ENCODE measurements around the gene ZBTB32. TPM values are rescaled to one million over a fixed set of nuclear protein-coding genes. Genes with fewer than 3 reads are reported as not detected.

Gene ZBTB32
- total RNA-seq, 1 donor from 2014 or later: not detected

DNA sequence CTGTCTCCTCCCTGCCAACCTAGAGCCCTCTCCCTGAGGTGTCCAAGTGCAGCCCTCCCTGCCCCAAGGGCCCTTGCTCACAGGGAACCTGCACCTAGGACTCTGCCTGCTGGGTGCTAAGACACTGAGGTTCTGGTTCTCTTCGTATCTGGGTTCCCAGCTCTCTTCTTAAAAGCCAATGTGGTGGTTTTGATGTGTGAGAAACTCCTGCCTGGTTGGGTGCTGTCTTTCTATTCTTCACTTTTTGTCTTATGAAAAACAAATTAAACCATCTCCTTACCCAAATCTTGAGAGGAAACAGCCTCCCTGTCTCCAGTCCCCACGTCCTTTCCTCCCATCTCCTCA, 9.1 kb downstream of the ZBTB32 start:
- Mint-ChIP-seq H3K4me3 (ENCODE audit: unreplicated experiment) (no peak overlapping the region), H3K36me3 (ENCODE audit: unreplicated experiment) (no peaks in the 10 kb centered on the region), H3K4me1 (ENCODE audit: low read depth, unreplicated experiment) (peaks cover 11% of the 10 kb centered on the region), H3K27me3 (ENCODE audit: unreplicated experiment) (peaks cover 10% of the 10 kb centered on the region), H3K9me3 (ENCODE audit: unreplicated experiment) (peaks cover 6% of the 10 kb centered on the region), H3K27ac (ENCODE audit: unreplicated experiment) (no peak overlapping the region)
- no peak for DNase-seq
- TF ChIP-seq, protein P1, sequence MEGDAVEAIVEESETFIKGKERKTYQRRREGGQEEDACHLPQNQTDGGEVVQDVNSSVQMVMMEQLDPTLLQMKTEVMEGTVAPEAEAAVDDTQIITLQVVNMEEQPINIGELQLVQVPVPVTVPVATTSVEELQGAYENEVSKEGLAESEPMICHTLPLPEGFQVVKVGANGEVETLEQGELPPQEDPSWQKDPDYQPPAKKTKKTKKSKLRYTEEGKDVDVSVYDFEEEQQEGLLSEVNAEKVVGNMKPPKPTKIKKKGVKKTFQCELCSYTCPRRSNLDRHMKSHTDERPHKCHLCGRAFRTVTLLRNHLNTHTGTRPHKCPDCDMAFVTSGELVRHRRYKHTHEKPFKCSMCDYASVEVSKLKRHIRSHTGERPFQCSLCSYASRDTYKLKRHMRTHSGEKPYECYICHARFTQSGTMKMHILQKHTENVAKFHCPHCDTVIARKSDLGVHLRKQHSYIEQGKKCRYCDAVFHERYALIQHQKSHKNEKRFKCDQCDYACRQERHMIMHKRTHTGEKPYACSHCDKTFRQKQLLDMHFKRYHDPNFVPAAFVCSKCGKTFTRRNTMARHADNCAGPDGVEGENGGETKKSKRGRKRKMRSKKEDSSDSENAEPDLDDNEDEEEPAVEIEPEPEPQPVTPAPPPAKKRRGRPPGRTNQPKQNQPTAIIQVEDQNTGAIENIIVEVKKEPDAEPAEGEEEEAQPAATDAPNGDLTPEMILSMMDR (IDR thresholded peaks at IDR 0.05; ENCODE audit: partially characterized antibody, unreplicated experiment): no peak

DNA sequence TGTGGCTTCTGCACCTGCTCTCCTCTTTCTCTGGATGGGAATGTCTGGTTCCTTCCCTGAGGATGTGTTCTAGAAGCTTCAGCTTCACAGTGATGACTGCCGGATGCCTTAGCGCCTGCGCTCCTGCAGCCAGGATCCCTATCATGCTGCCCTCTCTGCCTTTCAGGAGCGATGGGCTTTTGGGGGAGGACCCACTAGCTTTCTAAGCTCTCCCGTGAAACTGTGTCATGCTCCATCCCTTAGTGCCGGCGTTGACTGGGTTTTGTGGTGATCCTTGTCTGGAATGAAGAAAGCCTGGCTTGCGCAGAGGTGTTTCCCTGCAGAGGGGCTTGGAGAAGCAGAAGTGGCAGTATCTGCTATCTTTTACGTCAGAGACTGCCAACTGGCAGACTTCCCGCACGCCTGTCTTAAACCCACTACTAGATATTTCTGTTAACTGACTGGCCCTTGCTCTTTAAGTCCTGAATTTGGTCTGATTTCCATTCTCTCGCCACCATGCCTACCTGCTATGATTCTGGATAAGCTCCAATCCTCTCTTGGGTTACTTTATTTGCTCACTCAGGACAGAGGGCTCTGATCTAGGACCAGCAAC, 9.6 kb downstream of the ZBTB32 start:
- TF ChIP-seq, protein P1 (IDR thresholded peaks at IDR 0.05; ENCODE audit: partially characterized antibody, unreplicated experiment): no peak
- Mint-ChIP-seq H3K4me1 (ENCODE audit: low read depth, unreplicated experiment) (peaks cover 11% of the 10 kb centered on the region), H3K27ac (ENCODE audit: unreplicated experiment) (no peak overlapping the region), H3K36me3 (ENCODE audit: unreplicated experiment) (no peaks in the 10 kb centered on the region), H3K4me3 (ENCODE audit: unreplicated experiment) (no peak overlapping the region), H3K9me3 (ENCODE audit: unreplicated experiment) (peaks cover 4% of the 10 kb centered on the region), H3K27me3 (ENCODE audit: unreplicated experiment) (peaks cover 9% of the 10 kb centered on the region)
- no peak for DNase-seq

DNA sequence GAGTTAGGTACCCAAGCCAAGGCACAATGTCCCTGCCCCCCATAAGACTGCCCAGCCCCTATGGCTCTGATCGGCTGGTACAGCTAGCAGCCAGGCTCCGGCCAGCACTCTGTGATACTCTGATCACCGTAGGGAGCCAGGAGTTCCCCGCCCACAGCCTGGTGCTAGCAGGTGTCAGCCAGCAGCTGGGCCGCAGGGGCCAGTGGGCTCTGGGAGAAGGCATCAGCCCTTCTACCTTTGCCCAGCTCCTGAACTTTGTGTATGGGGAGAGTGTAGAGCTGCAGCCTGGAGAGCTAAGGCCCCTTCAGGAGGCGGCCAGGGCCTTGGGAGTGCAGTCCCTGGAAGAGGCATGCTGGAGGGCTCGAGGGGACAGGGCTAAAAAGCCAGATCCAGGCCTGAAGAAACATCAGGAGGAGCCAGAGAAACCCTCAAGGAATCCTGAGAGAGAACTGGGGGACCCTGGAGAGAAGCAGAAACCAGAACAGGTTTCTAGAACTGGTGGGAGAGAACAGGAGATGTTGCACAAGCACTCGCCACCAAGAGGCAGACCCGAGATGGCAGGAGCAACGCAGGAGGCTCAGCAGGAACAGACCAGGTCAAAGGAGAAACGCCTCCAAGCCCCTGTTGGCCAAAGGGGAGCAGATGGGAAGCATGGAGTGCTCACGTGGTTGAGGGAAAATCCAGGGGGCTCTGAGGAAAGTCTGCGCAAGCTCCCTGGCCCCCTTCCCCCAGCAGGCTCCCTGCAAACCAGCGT, 10.4 kb downstream of the ZBTB32 start:
- peaks cover 9% of the 10 kb centered on the region for H3K27me3 Mint-ChIP-seq (ENCODE audit: unreplicated experiment)
- TF ChIP-seq, protein P1 (IDR thresholded peaks at IDR 0.05; ENCODE audit: partially characterized antibody, unreplicated experiment): no peak
- no peaks in the 10 kb centered on the region for H3K36me3 Mint-ChIP-seq (ENCODE audit: unreplicated experiment)
- H3K9me3 Mint-ChIP-seq (ENCODE audit: unreplicated experiment): peaks cover 4% of the 10 kb centered on the region
- peak overlapping the region; percentile 76 for H3K4me3 Mint-ChIP-seq (ENCODE audit: unreplicated experiment)
- no peak for DNase-seq
- no peak overlapping the region for H3K27ac Mint-ChIP-seq (ENCODE audit: unreplicated experiment)
- H3K4me1 Mint-ChIP-seq (ENCODE audit: low read depth, unreplicated experiment): peaks cover 14% of the 10 kb centered on the region

DNA sequence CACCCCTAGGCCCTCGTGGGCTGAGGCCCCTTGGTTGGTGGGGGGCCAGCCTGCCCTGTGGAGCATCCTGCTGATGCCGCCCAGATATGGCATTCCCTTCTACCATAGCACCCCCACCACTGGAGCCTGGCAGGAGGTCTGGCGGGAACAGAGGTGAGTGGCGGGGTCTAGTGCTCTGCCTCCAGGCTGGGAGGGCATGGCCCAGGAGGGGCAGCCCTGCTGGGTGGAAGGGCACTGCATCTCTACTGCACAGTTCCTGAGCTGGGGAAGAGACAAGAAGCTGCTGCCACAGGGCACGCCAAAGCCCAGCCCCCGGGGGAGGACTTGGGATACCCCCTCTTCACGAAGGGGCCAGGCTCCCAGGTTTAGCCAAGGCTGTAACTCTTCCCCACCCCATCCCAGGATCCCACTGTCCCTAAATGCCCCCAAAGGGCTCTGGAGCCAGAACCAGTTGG, 11.0 kb downstream of the ZBTB32 start:
- Mint-ChIP-seq H3K27me3 (ENCODE audit: unreplicated experiment) (peaks cover 12% of the 10 kb centered on the region), H3K4me1 (ENCODE audit: low read depth, unreplicated experiment) (peaks cover 16% of the 10 kb centered on the region), H3K36me3 (ENCODE audit: unreplicated experiment) (peaks cover 4% of the 10 kb centered on the region), H3K27ac (ENCODE audit: unreplicated experiment) (no peak overlapping the region), H3K4me3 (ENCODE audit: unreplicated experiment) (no peak overlapping the region), H3K9me3 (ENCODE audit: unreplicated experiment) (peaks cover 6% of the 10 kb centered on the region)
- no peak for DNase-seq
- TF ChIP-seq, protein P1 (IDR thresholded peaks at IDR 0.05; ENCODE audit: partially characterized antibody, unreplicated experiment): no peak

Data from glutamatergic neuron (in vitro differentiated cells).